Osteoblast (primary cell): ENCODE data around the gene AFAP1L2. TPM values are rescaled to one million over a fixed set of nuclear protein-coding genes. Genes with fewer than 3 reads are reported as not detected.

Source experiments
- DNase-seq: peaks from one replicate; pipeline ENCODE4 v3.0.0; 2011; ENCODE audit warnings: low spot score, mixed read lengths; ENCODE audit not compliant: insufficient read length; ENCODE audit errors: missing footprints
- H2AFZ ChIP-seq: 2 replicates; pipeline ENCODE4 v1.6.0; 2011; ENCODE audit warnings: mild to moderate bottlenecking, low read length
- H3K27ac ChIP-seq: 2 replicates; pipeline ENCODE4 v1.5.1; 2011; ENCODE audit warnings: mild to moderate bottlenecking, low read depth, low read length, moderate library complexity
- H3K27me3 ChIP-seq: 2 replicates; pipeline ENCODE4 v1.6.0; 2012; ENCODE audit warnings: mild to moderate bottlenecking, control low read depth, inconsistent platforms, low read length, moderate library complexity; ENCODE audit not compliant: insufficient read depth
- H3K36me3 ChIP-seq: 2 replicates; pipeline ENCODE4 v1.5.1; 2011; ENCODE audit warnings: mild to moderate bottlenecking, low read length, control low read depth, moderate library complexity; ENCODE audit not compliant: insufficient read depth
- H3K4me1 ChIP-seq: 2 replicates; pipeline ENCODE4 v1.5.1; 2011; ENCODE audit warnings: mild to moderate bottlenecking, low read length, control low read depth, moderate library complexity; ENCODE audit not compliant: insufficient read depth
- H3K4me2 ChIP-seq: 2 replicates; pipeline ENCODE4 v1.6.0; 2011; ENCODE audit warnings: mild to moderate bottlenecking, low read length; ENCODE audit not compliant: insufficient read depth
- H3K4me3 ChIP-seq: fragments of 200-600 bp; sonication (generic); 3 replicates; pipeline ENCODE4 v1.5.1; 2012; ENCODE audit warnings: mild to moderate bottlenecking, low read length, inconsistent platforms; ENCODE audit not compliant: insufficient read depth
- H3K79me2 ChIP-seq: 2 replicates; pipeline ENCODE4 v1.6.0; 2012; ENCODE audit warnings: mild to moderate bottlenecking, low read length, control low read depth, inconsistent platforms; ENCODE audit not compliant: insufficient read depth
- H3K9me3 ChIP-seq: 2 replicates; pipeline ENCODE4 v1.5.1; 2011; ENCODE audit warnings: low read depth, low read length, control low read depth
- H4K20me1 ChIP-seq: 2 replicates; pipeline ENCODE4 v1.6.0; 2012; ENCODE audit warnings: mild to moderate bottlenecking, low read length, control low read depth; ENCODE audit not compliant: insufficient read depth
- CTCF ChIP-seq: IDR thresholded peaks from 2 replicates; pipeline ENCODE4 v1.5.1; 2011; ENCODE audit warnings: mild to moderate bottlenecking, low read depth, low read length, moderate library complexity; ENCODE audit errors: extremely low read depth
- total RNA-seq: library from RNA; depleted of rRNA; stranded (reverse); fragments of >200 nt; gene quantifications from 2 replicates; pipeline ENCODE4 v1.2.3, GENCODE V29; 2012

The AFAP1L2 gene
- total RNA-seq, 1 donor = 0.36 TPM

GRCh38 chr10:114380797-114381196, 23.5 kb downstream of the AFAP1L2 start:
- Histone ChIP-seq H3K9me3 (no peaks in the 10 kb centered on the region), H3K27ac (no peak overlapping the region), H2AFZ (no peak overlapping the region), H3K27me3 (no peaks in the 10 kb centered on the region), H4K20me1 (no peaks in the 10 kb centered on the region), H3K4me1 (no peaks in the 10 kb centered on the region), H3K4me2 (no peak overlapping the region), H3K79me2 (no peaks in the 10 kb centered on the region), H3K36me3 (no peaks in the 10 kb centered on the region), H3K4me3 (no peak overlapping the region)
- no peak for TF ChIP-seq CTCF
- DNase-seq = no peak

DNA sequence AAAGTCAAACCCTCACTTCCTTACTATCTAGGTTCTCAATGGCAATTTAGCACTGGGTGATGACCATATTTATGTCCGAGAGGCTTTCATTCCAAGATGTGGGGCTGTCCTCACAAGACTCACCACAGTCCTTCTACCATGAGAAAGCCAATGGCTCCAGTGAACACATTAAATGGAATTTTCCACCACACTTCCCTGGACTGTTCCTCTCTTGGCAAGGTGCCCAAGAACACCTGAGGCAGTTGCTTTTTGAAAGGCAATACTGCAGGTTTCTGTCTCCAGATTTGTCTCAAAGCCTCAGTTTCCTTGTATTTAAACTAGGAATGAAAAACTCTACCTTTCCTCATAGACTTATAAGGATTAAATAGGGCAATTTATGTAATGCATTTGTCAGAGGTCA, 24.2 kb downstream of the AFAP1L2 start:
- Histone ChIP-seq H3K4me1 (no peaks in the 10 kb centered on the region), H3K27me3 (no peaks in the 10 kb centered on the region), H3K36me3 (no peaks in the 10 kb centered on the region), H4K20me1 (no peaks in the 10 kb centered on the region), H3K4me2 (no peak overlapping the region), H3K9me3 (no peaks in the 10 kb centered on the region), H3K79me2 (no peaks in the 10 kb centered on the region), H3K4me3 (no peak overlapping the region), H3K27ac (no peak overlapping the region), H2AFZ (no peak overlapping the region)
- no peak for DNase-seq
- no peak for TF ChIP-seq CTCF

- no peak overlapping the region for H3K4me2 ChIP-seq
Measured at GRCh38 chr10:114379631-114380041, 24.7 kb downstream of the AFAP1L2 start.

DNA sequence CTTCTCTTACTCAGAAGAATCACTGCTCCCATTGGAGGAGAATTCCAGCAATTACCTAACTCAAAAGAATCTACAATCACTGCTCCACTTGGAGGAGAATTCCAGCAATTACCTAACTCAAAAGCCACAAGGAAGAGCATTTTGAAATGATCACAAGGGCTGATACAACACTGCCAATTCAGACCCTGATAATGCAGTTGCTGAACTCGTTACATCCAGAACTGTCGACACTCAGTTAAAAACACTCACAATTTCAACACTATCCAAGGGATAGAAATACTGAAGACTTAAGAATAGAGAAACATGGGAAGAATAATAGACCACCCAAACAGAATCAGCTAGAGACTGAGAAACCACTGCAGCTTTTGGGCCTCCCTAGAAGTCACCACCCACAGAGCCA, 27.8 kb downstream of the AFAP1L2 start:
- no peak overlapping the region for H3K4me3 ChIP-seq
- H3K27ac ChIP-seq = no peak overlapping the region
- H3K4me1 ChIP-seq = no peaks in the 10 kb centered on the region
- H3K36me3 ChIP-seq = no peaks in the 10 kb centered on the region
- H3K27me3 ChIP-seq = no peaks in the 10 kb centered on the region
- H4K20me1 ChIP-seq = no peaks in the 10 kb centered on the region
- H3K79me2 ChIP-seq = no peaks in the 10 kb centered on the region
- H3K9me3 ChIP-seq = no peaks in the 10 kb centered on the region
- TF ChIP-seq CTCF = no peak
- H2AFZ ChIP-seq = no peak overlapping the region
- no peak for DNase-seq
- H3K4me2 ChIP-seq = no peak overlapping the region

More at GRCh38 chr10:114379631-114380041, 24.7 kb downstream of the AFAP1L2 start:
- no peak for TF ChIP-seq CTCF
- Histone ChIP-seq H3K27me3 (no peaks in the 10 kb centered on the region), H3K79me2 (no peaks in the 10 kb centered on the region), H2AFZ (no peak overlapping the region), H3K27ac (no peak overlapping the region), H3K4me1 (no peaks in the 10 kb centered on the region), H3K4me3 (no peak overlapping the region), H4K20me1 (no peaks in the 10 kb centered on the region), H3K36me3 (no peaks in the 10 kb centered on the region), H3K9me3 (no peaks in the 10 kb centered on the region)
- no peak for DNase-seq
